IPS-15b (cell line): ENCODE data around the gene FAM171A2.
"Not testable (repeated sequence)": the region's sequence is repeated elsewhere in the genome, so short reads cannot be mapped to it uniquely, and the experiment has no call there.

Experiments
- H3K27me3 ChIP-seq: one replicate; pipeline ENCODE4 v1.6.1; 2013; ENCODE audit warnings: low read length; ENCODE audit not compliant: control insufficient read depth, insufficient read depth
- H3K36me3 ChIP-seq: one replicate; pipeline ENCODE4 v1.6.1; 2013; ENCODE audit warnings: low read length; ENCODE audit not compliant: control insufficient read depth, insufficient read depth
- H3K4me1 ChIP-seq: one replicate; pipeline ENCODE4 v1.6.1; 2013; ENCODE audit warnings: mild to moderate bottlenecking, low read length; ENCODE audit not compliant: control insufficient read depth, insufficient read depth
- H3K4me3 ChIP-seq: one replicate; pipeline ENCODE4 v1.5.1; 2013; ENCODE audit warnings: low read depth, low read length
- H3K9ac ChIP-seq: one replicate; pipeline ENCODE4 v1.6.1; 2013; ENCODE audit warnings: low read depth, mild to moderate bottlenecking, low read length
- H3K9me3 ChIP-seq: one replicate; pipeline ENCODE4 v1.6.1; 2013; ENCODE audit warnings: mild to moderate bottlenecking, low read length; ENCODE audit not compliant: control insufficient read depth, insufficient read depth

The FAM171A2 gene

GRCh38 chr17:44363613-44364159, at the start of gene FAM171A2:
FAM171A2 (minus strand) TSS chr17:44363853; CDS start chr17:44363714, 139 bp downstream.
- Histone ChIP-seq H3K4me3 (peak within 1 kb of the TSS; percentile 60), H3K36me3 (peaks cover under 1% of the 10 kb centered on the region), H3K9me3 (no peaks in the 10 kb centered on the region), H3K9ac (peak within 1 kb of the TSS; percentile 12), H3K4me1 (peaks cover 15% of the 10 kb centered on the region), H3K27me3 (peaks cover 17% of the 10 kb centered on the region)

- H3K36me3 ChIP-seq: no peaks in the 10 kb centered on the region
- no peak overlapping the region for H3K9ac ChIP-seq
- H3K4me1 ChIP-seq: no peaks in the 10 kb centered on the region
- H3K27me3 ChIP-seq: no peaks in the 10 kb centered on the region
- no peak overlapping the region for H3K4me3 ChIP-seq
- H3K9me3 ChIP-seq: no peaks in the 10 kb centered on the region
These were observed 45.8 kb upstream of the FAM171A2 start for GRCh38 chr17:44409309-44410028.

- H3K9ac ChIP-seq: no peak overlapping the region
- H3K9me3 ChIP-seq: no peaks in the 10 kb centered on the region
These were observed 45.1 kb upstream of the FAM171A2 start for GRCh38 chr17:44408786-44409185.

GRCh38 chr17:44402564-44403172, 39.0 kb upstream of the FAM171A2 start:
- no peaks in the 10 kb centered on the region for H3K27me3 ChIP-seq
- H3K4me1 ChIP-seq: no peaks in the 10 kb centered on the region
- peaks cover 31% of the 10 kb centered on the region for H3K36me3 ChIP-seq
- no peak overlapping the region for H3K4me3 ChIP-seq
- H3K9me3 ChIP-seq: no peaks in the 10 kb centered on the region
- no peak overlapping the region for H3K9ac ChIP-seq

More at GRCh38 chr17:44408786-44409185, 45.1 kb upstream of the FAM171A2 start:
- Histone ChIP-seq H3K4me3 (no peak overlapping the region), H3K4me1 (no peaks in the 10 kb centered on the region), H3K27me3 (no peaks in the 10 kb centered on the region), H3K36me3 (no peaks in the 10 kb centered on the region)

- Histone ChIP-seq H3K27me3 (no peaks in the 10 kb centered on the region), H3K4me1 (no peaks in the 10 kb centered on the region), H3K9me3 (no peaks in the 10 kb centered on the region), H3K9ac (no peak overlapping the region), H3K4me3 (no peak overlapping the region), H3K36me3 (peaks cover 38% of the 10 kb centered on the region)
These were observed 36.7 kb upstream of the FAM171A2 start for GRCh38 chr17:44400226-44400847.

- H3K27me3 ChIP-seq: no peaks in the 10 kb centered on the region
- peaks cover 38% of the 10 kb centered on the region for H3K36me3 ChIP-seq
- H3K4me1 ChIP-seq: no peaks in the 10 kb centered on the region
- no peak overlapping the region for H3K4me3 ChIP-seq
- no peaks in the 10 kb centered on the region for H3K9me3 ChIP-seq
- no peak overlapping the region for H3K9ac ChIP-seq
These were observed 35.3 kb upstream of the FAM171A2 start for GRCh38 chr17:44398692-44399691.

- Histone ChIP-seq H3K4me3 (no peak overlapping the region), H3K9ac (no peak overlapping the region), H3K36me3 (peaks cover 38% of the 10 kb centered on the region), H3K27me3 (no peaks in the 10 kb centered on the region), H3K4me1 (no peaks in the 10 kb centered on the region), H3K9me3 (no peaks in the 10 kb centered on the region)
These were observed 34.1 kb upstream of the FAM171A2 start for GRCh38 chr17:44397479-44398440.

- H3K27me3 ChIP-seq: no peaks in the 10 kb centered on the region
- H3K9me3 ChIP-seq: no peaks in the 10 kb centered on the region
- H3K36me3 ChIP-seq: peaks cover 38% of the 10 kb centered on the region
- no peak overlapping the region for H3K4me3 ChIP-seq
- H3K9ac ChIP-seq: no peak overlapping the region
- H3K4me1 ChIP-seq: no peaks in the 10 kb centered on the region
These were observed 33.3 kb upstream of the FAM171A2 start for GRCh38 chr17:44396946-44397345.

- Histone ChIP-seq H3K9ac (no peak overlapping the region), H3K27me3 (no peaks in the 10 kb centered on the region), H3K4me1 (no peaks in the 10 kb centered on the region), H3K9me3 (no peaks in the 10 kb centered on the region), H3K36me3 (peaks cover 24% of the 10 kb centered on the region), H3K4me3 (no peak overlapping the region)
These were observed 31.2 kb upstream of the FAM171A2 start for GRCh38 chr17:44394833-44395232.

GRCh38 chr17:44394112-44394511, 30.5 kb upstream of the FAM171A2 start:
- not testable (repeated sequence) for H3K4me1 ChIP-seq, H3K27me3 ChIP-seq, H3K9me3 ChIP-seq

More at GRCh38 chr17:44394112-44394511, 30.5 kb upstream of the FAM171A2 start:
- not testable (repeated sequence) for H3K4me3 ChIP-seq, H3K9ac ChIP-seq
- peaks cover 17% of the 10 kb centered on the region for H3K36me3 ChIP-seq
